GM21360 (cell line): ENCODE measurements around the gene LUZP1.
"Not testable (repeated sequence)": the region's sequence is repeated elsewhere in the genome, so short reads cannot be mapped to it uniquely, and the experiment has no call there.

ENCODE experiments used
- ATAC-seq: cut with Tn5 transposase; IDR thresholded peaks from one replicate; pipeline ENCODE4 v1.9.1; 2021; ENCODE audit warnings: mild to moderate bottlenecking, moderate library complexity; ENCODE audit not compliant: unreplicated experiment

The LUZP1 gene

DNA sequence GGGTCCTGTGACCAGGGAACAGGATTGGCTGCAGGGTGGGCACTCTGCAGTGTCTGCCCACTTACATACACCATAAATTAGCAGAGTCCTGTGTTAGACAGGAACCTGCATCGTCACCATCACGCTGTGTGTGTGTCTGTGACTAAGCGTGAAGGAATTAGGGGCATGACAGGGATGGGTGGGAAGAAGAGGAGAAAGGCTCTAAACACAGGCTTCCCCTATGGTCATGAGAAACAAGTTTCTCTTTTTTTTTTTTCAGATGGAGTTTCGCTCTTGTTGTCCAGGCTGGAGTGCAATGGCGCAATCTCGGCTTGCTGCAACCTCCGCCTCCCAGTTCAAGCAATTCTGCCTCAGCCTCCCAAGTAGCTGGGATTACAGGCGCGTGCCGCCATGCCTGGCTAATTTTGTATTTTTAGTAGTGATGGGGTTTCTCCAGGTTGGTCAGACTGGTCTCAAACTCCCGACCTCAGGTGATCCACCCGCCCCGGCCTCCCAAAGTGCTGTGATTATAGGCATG lies 20.3 kb upstream of the LUZP1 start:
- ATAC-seq = not testable (repeated sequence)

DNA sequence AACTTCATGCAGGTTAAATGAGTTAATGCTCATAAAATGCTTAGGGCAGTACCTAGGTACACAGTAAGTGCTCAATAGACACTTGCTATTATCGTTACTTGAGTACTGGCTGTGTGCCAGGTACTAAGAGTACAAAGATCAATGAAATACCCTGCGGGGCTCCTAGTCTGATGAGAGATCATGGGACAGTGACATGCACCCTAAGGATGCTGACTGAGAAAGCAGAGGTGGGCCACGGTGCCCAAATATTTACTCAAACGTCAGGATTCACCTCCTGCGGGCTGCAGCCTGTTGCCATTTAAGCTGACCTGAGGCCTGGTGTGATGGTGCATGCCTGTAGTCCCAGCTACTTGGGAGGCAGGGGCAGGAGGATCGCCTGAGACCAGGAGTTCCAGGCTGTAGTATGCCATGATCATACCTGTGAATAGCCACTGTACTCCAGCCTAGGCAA lies 19.8 kb upstream of the LUZP1 start:
- no peak for ATAC-seq

DNA sequence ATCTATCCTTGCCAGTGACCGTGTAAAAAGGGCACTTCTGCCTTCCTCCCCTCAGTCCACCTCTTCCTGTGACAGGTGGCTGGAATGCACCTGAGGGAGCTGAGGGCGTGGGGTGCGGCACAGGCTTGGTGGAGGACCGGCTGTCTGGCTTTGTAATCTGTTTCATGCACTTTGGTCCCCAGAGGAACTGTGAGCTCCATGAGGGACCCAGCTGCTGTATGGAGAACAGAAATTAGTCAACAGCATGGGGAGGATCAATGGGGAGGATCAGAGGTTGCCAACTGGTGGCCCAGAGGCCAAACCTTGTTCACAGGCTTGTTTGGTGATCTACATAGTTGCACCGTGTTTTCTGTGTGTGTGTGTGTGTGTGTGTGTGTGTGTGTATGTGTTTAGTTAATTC lies 19.0 kb upstream of the LUZP1 start:
- no peak for ATAC-seq

DNA sequence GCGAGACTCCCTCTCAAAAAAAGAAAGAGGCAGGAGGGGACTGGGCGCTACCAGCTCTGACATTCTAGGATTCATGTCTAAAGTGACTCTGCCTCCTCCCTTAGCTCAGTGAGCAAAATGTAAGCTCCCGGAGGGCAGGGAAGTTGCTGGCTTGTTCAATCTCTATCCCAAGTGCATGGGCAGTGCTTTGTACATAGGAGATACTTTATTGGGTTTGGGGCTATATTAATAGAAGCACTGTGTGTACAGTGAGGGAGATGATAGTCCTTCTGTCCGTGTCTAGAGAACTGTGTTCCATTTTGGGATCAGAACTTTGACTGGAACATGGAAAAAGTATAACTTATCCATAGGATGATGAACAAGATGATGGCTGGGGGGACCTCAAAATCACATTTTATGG lies 16.7 kb upstream of the LUZP1 start:
- no peak for ATAC-seq

DNA sequence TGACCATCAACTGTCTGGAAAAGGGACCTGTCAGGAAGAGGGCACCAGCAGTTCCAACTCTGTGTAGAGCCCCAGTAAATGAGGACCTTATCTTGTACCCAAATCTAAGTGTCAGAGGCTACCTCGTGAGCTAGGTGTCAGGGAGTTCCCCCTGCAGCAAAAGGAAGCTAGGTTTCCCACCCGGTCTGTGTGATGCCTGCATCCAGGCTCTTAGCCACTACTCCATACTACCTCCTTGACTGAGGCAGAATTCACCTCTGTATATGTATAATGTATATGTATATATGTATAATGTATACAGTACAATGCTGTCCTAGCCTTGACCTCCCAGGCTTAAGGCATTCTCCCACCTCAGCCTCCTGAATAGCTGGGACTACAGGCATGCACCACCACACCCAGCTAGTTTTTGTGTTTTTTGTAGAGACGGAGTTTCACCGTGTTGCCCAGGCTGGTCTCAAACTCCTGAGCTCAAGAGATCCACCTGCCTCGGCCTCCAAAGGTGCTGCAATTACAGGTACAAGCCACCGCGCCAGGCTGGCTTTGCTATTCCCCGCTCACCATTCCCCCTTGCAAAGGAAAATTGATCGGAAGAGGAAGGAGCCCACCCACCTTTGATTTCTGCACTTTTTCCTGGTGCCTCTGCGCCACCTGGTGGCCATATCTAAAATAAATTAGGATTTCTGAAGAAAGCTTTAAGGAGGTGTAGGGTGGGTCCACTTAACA lies 15.7 kb upstream of the LUZP1 start:
- ATAC-seq = no peak

DNA sequence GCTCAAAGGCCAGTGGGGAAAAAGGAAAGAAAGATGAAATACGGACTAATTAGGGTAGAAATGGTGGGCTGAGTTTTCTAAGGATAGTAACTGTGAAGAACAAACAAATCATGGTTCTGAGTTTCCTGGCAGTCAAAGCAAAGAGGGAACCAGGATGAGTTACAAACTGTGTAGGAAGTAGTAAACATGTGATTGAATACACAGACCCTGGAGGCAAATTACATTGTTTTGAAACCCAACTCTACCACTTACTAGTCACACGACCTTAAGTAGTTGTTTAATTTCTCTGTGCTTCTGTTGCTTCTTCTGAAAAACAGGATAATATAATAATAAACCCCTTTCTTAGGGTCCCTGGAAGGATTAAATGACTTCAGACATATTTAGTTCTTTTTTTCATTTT lies 11.2 kb upstream of the LUZP1 start:
- no peak for ATAC-seq

DNA sequence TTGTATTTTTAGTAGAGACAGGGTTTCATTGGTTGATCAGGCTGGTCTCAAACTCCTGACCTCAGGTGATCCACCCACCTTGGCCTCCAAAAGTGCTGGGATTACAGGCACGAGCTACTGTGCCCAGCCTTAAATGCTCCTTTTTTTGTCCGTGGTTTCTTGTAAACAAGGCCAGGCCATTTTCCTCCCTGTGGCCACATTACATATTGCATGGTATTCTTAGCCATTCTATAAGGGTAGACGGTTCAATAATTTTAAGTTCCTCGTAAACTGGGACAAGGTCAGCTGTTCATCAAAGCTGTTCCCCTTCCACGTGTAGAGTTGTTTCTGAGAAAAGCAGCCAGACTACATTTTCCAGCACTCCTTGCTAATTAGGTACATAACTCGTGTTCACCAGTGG lies 10.3 kb upstream of the LUZP1 start:
- ATAC-seq = no peak

DNA sequence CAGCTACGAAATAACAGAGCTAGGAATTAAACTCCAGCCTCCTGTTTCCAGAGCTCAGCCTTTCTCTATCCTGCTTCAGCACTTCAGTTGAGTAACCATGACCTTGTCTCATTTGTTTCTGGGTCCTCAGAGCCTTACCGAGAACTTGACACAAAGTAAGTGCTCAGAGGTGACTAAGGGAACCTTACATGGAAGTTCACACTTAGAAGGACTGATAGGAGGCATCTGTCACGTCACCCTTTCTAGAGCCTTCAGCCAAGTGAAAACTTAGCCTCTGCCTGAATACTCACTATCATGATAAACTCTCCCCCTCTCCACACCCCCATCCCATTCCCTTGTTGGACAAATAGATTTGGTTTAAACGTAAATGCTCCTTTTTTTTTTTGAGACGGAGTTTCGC lies 9.8 kb upstream of the LUZP1 start:
- no peak for ATAC-seq

DNA sequence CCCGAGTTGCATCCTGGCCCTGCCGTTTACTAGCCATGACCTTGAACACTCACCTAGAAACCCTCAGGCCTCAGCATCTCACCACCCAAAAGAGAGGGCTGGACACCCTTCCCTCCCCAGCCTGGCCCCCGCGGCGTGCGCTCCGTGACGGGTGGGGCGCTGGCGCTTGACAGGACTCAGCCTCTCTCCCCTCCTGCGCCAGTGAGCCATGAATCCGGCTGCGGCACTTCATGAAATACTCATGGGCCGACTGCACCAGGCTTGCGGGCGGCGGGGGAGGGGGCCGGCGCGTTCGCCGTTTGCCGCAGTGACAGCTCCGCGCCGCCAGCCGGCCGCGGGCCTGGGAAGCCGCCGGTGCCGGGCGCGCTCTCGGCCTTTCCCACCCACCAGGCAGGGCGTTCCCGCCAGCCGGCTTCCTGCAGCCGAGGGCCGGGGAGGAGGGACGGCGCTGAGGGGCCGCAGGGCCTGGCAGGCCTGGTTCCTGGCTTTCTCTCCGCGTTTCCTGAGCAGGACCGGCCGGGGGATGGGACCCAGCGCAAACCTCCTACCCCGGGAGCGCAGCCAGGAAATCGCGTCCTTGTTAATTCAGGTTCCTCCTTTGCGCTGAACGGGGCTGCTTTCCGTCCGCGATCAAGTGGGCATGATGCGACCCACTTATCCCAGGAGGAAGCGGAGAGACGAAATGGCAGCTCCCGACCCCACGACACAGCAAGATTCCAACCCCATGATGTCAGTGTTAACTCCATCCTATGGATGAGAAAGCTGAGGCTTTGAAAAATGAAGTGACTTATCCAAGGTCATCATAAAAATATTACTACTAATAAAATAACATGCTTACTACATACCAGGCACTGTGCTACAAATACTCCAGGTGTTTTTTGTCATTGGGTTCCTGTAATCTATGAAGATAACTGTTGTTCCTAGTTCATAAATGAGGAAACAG lies 9.1 kb upstream of the LUZP1 start:
- ATAC-seq = no peak

DNA sequence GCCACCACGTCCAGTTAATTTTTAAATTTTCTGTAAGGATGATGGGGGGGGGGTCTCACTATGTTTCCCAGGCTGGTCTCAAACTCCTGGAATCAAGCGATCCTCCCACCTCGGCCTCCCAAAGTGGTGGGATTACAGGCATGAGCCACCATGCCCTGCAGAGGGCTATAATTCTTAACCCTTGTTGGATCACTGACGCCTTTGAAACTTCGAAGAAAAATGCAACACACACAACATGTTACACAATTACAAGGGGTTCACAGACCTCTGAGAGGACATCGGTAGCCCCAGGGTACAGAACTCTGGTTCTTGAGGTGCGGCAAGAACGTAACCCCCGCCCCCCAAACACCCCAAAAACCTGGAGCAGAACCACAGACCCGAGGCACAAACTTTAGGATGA lies 8.4 kb upstream of the LUZP1 start:
- ATAC-seq = no peak

DNA sequence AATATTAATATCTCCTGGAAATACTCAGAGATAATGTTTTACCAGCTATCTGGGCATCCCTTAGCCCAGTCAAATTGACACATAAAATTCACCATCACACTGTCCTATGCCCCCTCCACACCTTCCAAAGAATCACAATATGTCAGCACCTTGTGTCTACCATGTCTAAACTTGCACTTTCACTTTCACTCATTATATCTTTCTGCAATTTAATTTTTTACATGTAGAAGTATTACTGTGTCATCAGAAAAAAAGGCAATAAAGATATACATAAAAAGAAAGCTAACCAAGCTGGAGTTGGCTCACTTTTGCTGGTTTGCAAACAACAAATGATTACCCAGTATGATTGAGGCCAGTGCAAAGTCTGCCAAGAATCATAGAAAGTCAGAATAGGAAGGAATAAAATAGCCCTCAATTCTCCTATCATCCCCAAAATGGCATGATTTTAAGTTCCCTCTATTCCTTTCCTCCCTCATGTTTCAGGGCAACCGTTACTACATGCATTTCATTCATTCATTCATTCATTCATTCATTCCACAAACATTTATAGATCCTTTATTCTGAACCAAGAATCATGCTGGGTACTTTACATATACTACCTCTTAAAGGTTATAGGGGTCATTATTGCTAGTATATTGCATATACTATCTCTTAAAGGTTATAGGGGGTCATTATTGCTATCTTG lies 5.9 kb upstream of the LUZP1 start:
- no peak for ATAC-seq

DNA sequence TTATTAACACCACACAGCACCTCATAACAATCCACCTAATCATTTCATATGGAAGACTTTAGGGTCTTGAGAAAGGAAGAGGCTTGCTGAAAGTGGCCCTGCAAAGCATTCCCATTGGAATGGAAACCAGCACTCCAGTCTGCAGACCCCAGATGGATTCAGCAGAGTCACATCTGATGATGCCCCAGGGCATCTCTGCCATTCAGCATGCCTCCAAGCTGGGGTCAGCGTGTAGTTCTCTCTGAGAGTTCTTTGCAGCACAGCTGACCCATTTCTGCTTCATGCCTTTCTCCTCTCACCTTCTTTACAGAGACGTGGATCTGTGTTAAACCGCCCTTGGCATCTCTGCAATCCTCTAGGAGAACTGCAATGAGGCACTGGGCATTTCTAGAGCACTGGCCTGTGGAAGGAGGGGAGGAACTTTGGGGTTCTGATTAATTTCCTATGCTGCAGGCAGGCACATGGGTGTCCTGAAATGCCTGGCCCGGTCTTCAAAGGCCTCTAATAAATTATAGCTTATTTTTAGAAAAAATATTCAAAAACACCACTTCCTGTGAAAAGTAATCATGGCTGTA lies 2.6 kb upstream of the LUZP1 start:
- no peak for ATAC-seq

DNA sequence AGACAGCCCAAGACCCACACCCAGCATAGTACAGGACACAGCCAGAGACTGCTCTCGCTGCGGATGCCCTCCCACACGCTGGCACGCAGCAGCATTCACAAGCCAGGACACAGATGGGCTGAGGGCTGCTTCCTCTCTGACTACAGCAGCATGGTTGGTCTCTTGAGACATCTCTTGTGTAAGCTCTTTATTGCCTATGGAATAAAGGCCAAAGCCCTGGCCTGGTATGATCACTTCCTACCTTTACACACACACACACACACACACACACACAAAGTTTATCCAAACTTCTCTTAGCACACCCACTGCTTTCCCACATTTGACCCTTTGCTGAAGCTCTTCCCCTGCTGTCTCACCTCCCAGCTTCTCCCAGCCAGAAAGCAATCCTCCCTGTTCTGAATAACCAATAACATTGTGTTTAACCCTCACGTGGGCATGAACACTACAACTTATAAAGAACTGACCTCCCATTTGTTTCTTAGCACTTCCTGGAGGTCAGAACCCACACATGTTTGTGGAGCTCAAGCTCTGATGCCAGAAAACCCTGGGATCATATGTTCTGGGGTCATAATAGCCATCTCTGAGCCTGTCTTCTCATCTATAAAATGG lies 1.2 kb upstream of the LUZP1 start:
- ATAC-seq = no peak

DNA sequence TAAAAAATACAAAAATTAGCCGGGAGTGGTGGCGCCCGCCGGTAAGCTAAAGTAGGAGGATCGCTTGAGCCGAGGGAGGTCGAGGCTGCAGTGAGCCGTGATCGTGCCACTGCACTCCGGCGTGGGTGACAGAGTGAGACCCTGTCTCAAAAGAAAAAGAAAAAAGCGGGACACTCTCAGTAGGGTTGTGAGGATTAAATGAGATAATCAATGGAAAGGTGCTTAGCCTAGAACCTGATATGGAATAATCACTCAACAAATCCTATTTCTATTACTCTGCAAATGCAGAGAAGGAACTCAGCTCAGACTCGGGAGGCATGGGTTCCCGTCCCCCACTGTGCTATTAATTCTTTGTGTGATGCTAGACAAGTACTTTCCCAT lies 529 bp upstream of the LUZP1 start:
- ATAC-seq = no peak

DNA sequence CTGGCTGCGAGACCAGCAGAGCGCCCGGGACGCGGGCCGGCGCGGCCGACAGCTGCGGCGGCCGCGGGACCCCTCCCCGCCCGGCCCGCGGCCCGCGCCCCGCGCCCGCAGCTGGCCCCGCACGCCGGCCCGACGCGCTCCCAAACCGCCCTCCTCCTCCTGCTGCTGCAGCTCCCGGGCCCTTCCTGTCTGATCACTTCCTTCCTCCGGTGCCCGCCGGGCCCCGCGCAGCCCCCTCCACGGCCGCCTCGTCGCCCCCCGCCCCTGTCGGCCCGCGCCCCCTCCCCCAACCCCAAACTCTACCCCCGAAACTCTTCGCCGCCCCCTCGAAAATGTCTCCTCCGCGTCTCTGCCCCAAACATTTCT lies 594 bp downstream of the LUZP1 start:
- no peak for ATAC-seq

DNA sequence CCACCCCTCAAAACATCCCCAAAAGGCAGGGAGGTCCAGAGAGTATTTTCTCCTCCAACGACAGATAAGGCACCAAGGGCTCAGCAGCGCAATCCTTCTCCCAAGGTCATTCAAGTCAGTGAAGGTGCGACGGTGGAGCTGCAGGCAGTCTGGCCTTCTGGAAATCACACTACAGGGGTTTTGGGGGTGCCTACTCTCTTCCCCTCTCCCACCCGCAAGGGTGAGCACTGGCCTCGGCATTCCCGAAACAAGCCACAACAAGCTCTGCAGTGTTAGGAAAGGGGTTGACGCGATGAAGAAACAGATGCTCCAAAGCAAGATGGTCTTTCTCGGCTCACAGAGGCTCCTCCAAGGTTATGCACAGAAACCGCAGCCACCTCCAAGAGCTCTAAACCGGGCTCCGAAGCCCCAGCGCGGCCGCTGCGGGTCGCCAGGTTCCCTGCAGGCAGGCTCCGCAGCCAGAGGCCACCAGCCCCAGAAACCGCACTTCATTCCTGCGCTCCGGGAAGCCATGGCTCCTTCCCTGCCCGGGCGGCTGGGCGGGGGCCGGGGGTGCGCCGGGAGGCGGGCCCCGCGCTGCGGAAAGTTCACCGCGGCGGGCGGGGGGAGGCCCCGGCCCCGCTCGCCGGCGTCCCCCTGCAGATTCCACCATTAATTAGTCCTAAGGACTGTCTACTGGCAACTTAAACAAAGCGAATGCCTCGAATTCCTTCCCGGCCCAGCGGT lies 1.1 kb downstream of the LUZP1 start:
- ATAC-seq = no peak

DNA sequence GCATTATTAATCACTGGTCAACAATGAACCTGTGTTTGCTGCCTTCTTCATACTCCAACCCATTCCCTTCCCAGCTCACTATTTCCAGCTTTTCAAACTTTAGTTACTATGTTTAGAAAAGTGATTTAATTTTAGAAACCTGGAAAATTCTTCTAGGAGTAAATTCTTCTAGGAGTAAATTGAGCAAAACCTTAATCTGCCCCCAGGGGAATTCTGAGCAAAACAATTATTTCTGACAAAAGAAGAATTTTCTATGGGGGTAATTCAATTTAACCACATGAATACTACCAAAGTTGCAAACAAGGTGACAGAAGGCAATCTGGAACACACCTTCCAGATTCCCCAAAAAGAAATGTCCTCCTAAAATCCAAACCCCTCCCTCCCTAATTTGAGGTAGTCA lies 1.8 kb downstream of the LUZP1 start:
- ATAC-seq = no peak

DNA sequence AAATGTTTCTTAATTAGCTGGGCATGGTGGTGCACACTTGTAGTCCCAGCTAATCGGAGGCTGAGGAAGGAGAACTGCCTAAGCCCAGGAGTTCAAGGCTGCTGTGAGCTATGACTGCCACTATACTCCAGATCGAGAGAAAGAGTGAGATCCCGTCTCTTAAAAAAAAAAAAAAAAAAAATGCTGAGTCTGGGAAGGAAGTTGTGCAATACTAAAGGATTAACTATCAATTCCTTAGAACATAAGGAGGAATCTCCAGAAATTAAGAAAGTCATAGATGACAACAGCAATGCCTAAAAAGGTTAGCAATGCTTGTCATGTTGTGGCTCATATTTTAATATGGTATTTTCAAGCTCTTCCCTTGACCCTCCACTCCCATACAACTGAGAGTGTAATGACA lies 5.3 kb downstream of the LUZP1 start:
- no peak for ATAC-seq

DNA sequence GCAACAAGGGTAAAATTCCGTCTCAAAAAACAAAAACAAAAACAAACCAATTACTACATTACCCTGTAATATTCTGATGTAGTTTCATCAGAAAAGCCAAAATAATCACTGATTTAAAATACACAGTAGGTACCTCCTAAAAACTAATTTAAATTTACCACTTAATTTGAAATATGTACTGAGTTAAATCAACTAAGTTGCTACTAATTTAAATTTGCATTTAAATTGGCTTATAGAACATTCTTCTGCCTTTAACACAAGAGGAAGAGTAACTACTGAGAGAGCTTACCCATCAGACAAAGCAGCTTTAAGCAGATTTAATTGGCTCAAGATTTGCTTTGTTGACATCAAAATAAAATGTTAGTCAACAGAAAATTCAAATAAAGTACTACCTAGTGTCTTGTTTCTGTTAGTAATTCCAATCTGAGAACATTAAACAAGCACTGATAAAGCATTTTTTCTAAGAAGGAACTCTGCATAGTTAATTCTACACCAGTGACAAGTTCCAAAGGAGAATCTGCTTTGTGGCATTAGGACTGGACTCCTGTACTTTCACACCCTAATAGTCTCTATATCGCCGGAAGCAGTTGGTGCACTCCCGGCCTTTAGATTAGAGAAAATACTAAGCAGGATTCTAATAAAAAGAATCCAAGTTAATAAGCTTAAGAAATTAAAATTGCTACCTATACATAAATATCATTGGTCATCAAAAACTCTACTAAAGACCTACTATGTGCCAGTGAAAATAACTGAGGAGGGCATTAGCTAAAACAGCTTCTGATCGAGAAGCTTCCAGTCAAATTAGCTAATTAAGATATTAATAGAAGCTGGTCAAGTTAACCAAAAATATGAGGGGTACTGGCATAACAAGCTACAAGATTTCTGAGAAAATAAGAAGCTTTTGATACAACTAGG lies 8.4 kb downstream of the LUZP1 start:
- no peak for ATAC-seq
